Measurements from ENCODE around the gene FZD4. TPM values are rescaled to one million over a fixed set of nuclear protein-coding genes. Genes with fewer than 3 reads are reported as not detected.

Gene FZD4
- total RNA-seq, 1 experiment from 2014 or later, result 0.35 TPM

DNA sequence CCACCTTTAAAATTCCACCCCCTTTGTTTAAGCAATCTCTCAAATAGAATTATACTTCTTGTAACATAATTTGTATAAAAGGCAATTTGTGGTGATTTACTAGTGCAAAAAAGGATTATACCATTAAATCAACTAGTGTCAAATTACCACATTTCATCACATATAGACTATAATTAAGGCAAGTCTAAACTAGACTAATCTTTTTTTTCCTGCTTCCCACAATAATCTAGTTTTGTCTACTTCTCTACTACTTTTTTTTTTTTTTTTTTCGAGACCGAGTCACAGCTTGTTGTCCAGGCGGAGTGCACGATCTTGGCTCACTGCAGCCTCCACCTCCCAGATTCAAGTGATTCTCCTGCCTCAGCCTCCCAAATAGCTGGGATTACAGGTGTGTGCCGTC, 36.1 kb upstream of the FZD4 start:
- TF ChIP-seq, protein P1, sequence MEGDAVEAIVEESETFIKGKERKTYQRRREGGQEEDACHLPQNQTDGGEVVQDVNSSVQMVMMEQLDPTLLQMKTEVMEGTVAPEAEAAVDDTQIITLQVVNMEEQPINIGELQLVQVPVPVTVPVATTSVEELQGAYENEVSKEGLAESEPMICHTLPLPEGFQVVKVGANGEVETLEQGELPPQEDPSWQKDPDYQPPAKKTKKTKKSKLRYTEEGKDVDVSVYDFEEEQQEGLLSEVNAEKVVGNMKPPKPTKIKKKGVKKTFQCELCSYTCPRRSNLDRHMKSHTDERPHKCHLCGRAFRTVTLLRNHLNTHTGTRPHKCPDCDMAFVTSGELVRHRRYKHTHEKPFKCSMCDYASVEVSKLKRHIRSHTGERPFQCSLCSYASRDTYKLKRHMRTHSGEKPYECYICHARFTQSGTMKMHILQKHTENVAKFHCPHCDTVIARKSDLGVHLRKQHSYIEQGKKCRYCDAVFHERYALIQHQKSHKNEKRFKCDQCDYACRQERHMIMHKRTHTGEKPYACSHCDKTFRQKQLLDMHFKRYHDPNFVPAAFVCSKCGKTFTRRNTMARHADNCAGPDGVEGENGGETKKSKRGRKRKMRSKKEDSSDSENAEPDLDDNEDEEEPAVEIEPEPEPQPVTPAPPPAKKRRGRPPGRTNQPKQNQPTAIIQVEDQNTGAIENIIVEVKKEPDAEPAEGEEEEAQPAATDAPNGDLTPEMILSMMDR (IDR thresholded peaks at IDR 0.05; ENCODE audit: unreplicated experiment), result no peak
- Mint-ChIP-seq H3K4me3 (ENCODE audit: unreplicated experiment) (no peak overlapping the region), H3K27ac (ENCODE audit: low read depth, unreplicated experiment) (no peak overlapping the region), H3K4me1 (ENCODE audit: insufficient read depth, unreplicated experiment) (peaks cover 13% of the 10 kb centered on the region), H3K27me3 (ENCODE audit: insufficient read depth, unreplicated experiment) (no peaks in the 10 kb centered on the region), H3K9me3 (ENCODE audit: unreplicated experiment) (no peaks in the 10 kb centered on the region), H3K36me3 (ENCODE audit: insufficient read depth, unreplicated experiment) (no peaks in the 10 kb centered on the region)
- CTCF ChIA-PET, result interaction anchor here (0.6 to 0.8 kb wide), 3 partner anchors 52 to 1546 kb away, joined by 3 read pairs; no protein-coding TSS in a partner anchor
- BruUV-seq (replicated peaks), result no TSS peak
- DNase-seq (ENCODE audit: unreplicated experiment), result peak; percentile 52
- intact Hi-C loops (cut with micrococcal nuclease), result no loop called here
- POLR2A ChIA-PET, result no interaction called here

DNA sequence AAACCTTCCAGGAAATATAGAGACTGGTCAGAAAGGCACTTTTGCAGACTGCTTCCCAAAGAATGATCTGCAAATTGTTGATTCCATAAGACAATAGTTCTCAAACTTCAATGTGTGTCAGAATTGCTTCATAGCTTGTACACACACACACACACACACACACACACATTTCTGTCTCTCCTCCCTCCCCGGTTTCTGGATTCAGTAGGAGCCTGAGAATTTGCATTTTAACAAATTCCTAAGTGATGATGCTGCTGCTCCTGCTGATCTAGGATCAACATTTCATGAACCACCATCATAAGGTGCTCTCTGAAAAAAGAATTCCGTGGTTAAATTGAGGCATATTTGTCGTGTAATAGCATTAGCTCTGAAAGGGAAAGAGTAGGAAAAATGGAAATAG, 35.3 kb upstream of the FZD4 start:
- H3K36me3 Mint-ChIP-seq (ENCODE audit: insufficient read depth, unreplicated experiment), result no peaks in the 10 kb centered on the region
- TF ChIP-seq, protein P1 (IDR thresholded peaks at IDR 0.05; ENCODE audit: unreplicated experiment), result no peak
- BruUV-seq (replicated peaks), result no TSS peak
- H3K4me1 Mint-ChIP-seq (ENCODE audit: insufficient read depth, unreplicated experiment), result peaks cover 13% of the 10 kb centered on the region
- no peak overlapping the region for H3K27ac Mint-ChIP-seq (ENCODE audit: low read depth, unreplicated experiment)
- intact Hi-C loops (cut with micrococcal nuclease), result no loop called here
- peak; percentile 63 for DNase-seq (ENCODE audit: unreplicated experiment)
- no peak overlapping the region for H3K4me3 Mint-ChIP-seq (ENCODE audit: unreplicated experiment)
- CTCF ChIA-PET, result interaction anchor here (0.6 to 1.7 kb wide), 2 partner anchors 10 to 1544 kb away, joined by 4 to 5 read pairs; no protein-coding TSS in a partner anchor
- POLR2A ChIA-PET, result interaction anchor here (0.8 kb wide), 2 partner anchors 10 to 26 kb away, joined by 3 read pairs; no protein-coding TSS in a partner anchor
- H3K9me3 Mint-ChIP-seq (ENCODE audit: unreplicated experiment), result no peaks in the 10 kb centered on the region
- no peaks in the 10 kb centered on the region for H3K27me3 Mint-ChIP-seq (ENCODE audit: insufficient read depth, unreplicated experiment)

DNA sequence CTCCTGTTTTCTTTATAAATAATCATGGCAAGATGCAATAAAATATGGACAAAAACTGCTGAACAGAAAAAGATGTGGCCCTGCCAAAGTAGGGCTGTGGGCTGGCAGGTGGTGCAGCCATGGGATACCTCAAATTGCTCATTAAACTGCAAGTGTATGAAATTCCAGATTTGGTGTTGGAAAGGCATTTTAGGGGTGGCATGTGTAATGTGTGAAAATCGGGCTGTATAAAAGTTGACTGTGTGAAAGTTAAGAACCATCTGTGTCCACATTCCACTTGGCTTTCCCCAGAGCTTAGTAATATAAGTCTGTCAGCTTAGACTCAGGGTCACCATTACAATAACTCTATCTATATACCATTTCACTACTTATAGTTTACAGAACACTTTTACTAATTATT, 34.8 kb upstream of the FZD4 start:
- ChIA-PET CTCF (interaction anchor here (0.6 to 1.7 kb wide), 2 partner anchors 10 to 1544 kb away, joined by 4 to 5 read pairs; no protein-coding TSS in a partner anchor), POLR2A (interaction anchor here (0.8 kb wide), 2 partner anchors 9 to 26 kb away, joined by 3 read pairs; no protein-coding TSS in a partner anchor)
- Mint-ChIP-seq H3K27me3 (ENCODE audit: insufficient read depth, unreplicated experiment) (no peaks in the 10 kb centered on the region), H3K36me3 (ENCODE audit: insufficient read depth, unreplicated experiment) (no peaks in the 10 kb centered on the region), H3K27ac (ENCODE audit: low read depth, unreplicated experiment) (no peak overlapping the region), H3K4me3 (ENCODE audit: unreplicated experiment) (no peak overlapping the region), H3K4me1 (ENCODE audit: insufficient read depth, unreplicated experiment) (peaks cover 13% of the 10 kb centered on the region), H3K9me3 (ENCODE audit: unreplicated experiment) (no peaks in the 10 kb centered on the region)
- TF ChIP-seq, protein P1 (IDR thresholded peaks at IDR 0.05; ENCODE audit: unreplicated experiment), result no peak
- DNase-seq (ENCODE audit: unreplicated experiment), result no peak
- intact Hi-C loops (cut with micrococcal nuclease), result no loop called here
- BruUV-seq (replicated peaks), result no TSS peak

DNA sequence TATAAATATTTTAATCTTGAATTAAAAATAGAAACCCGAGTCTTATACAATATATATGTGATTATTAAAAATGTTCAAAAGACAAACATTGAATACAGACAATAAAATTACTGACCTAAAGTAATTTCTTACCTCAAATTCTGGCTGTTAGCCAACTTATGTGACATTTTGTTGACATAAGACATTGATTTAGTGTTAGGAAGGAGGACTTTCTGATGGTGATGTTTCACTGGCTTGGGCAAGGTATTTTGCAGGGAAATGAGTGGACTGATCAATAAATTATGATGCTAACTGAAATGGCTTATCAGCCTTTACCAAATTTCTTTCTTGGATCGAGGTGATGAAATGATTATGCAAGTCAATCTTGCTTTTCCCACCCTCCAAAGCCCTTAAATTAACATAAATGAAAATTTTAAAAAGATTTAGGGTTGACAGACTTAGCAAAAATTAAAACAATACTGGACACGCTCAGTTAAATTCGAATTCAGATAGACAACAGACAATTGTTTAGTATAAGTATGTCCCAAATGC, 33.2 kb upstream of the FZD4 start:
- TF ChIP-seq, protein P1 (IDR thresholded peaks at IDR 0.05; ENCODE audit: unreplicated experiment), result no peak
- H3K36me3 Mint-ChIP-seq (ENCODE audit: insufficient read depth, unreplicated experiment), result no peaks in the 10 kb centered on the region
- DNase-seq (ENCODE audit: unreplicated experiment), result no peak
- no peaks in the 10 kb centered on the region for H3K9me3 Mint-ChIP-seq (ENCODE audit: unreplicated experiment)
- H3K4me3 Mint-ChIP-seq (ENCODE audit: unreplicated experiment), result no peak overlapping the region
- ChIA-PET POLR2A (interaction anchor here (1.1 kb wide), 1 partner anchor 49 kb away, joined by 5 read pairs; the partner anchor contains the start of gene TMEM135), CTCF (interaction anchor here (0.6 kb wide), 1 partner anchor 198 kb away, joined by 3 read pairs; no protein-coding TSS in a partner anchor)
- BruUV-seq (replicated peaks), result no TSS peak
- peaks cover 13% of the 10 kb centered on the region for H3K4me1 Mint-ChIP-seq (ENCODE audit: insufficient read depth, unreplicated experiment)
- H3K27ac Mint-ChIP-seq (ENCODE audit: low read depth, unreplicated experiment), result no peak overlapping the region
- intact Hi-C loops (cut with micrococcal nuclease), result no loop called here
- no peaks in the 10 kb centered on the region for H3K27me3 Mint-ChIP-seq (ENCODE audit: insufficient read depth, unreplicated experiment)
